NCI-H526 (cell line): Measurements from ENCODE around the gene TCF4.

Source experiments
- DNase-seq, 2 experiments: peaks; one replicate each; lab custom pipeline; 2025; lab: John Stamatoyannopoulos, UW

The TCF4 gene

GRCh38 chr18:55234366-55235093, 353.5 kb downstream of the TCF4 start:
- peak; percentile 75 to 90 for DNase-seq

- no peak for DNase-seq
These were observed 354.1 kb downstream of the TCF4 start for GRCh38 chr18:55233857-55234256.

GRCh38 chr18:55232506-55232905, 355.5 kb downstream of the TCF4 start:
- no peak for DNase-seq

GRCh38 chr18:55229682-55230081, 358.3 kb downstream of the TCF4 start:
- no peak for DNase-seq

- no peak for DNase-seq
These were observed 359.3 kb downstream of the TCF4 start for GRCh38 chr18:55228707-55229106.

GRCh38 chr18:55228191-55228590, 359.8 kb downstream of the TCF4 start:
- no peak for DNase-seq

GRCh38 chr18:55227771-55228170, 360.2 kb downstream of the TCF4 start:
- no peak for DNase-seq

GRCh38 chr18:55226044-55226443, 361.9 kb downstream of the TCF4 start:
- no peak for DNase-seq

- no peak for DNase-seq
These were observed 363.8 kb downstream of the TCF4 start for GRCh38 chr18:55224086-55224625.

- DNase-seq, result peak; percentile 67 to 73
These were observed 366.4 kb downstream of the TCF4 start for GRCh38 chr18:55221622-55222021.

GRCh38 chr18:55220523-55220922, 367.5 kb downstream of the TCF4 start:
- DNase-seq, result no peak

GRCh38 chr18:55219823-55220222, 368.2 kb downstream of the TCF4 start:
- DNase-seq, result no peak

GRCh38 chr18:55219059-55219458, 368.9 kb downstream of the TCF4 start:
- peak; percentile 30 to 31 for DNase-seq

- DNase-seq, result no peak
These were observed 373.0 kb downstream of the TCF4 start for GRCh38 chr18:55214969-55215368.

- DNase-seq, result peak in 1 of 2 experiments; percentile 18
These were observed 373.5 kb downstream of the TCF4 start for GRCh38 chr18:55214534-55214933.

- DNase-seq, result no peak
These were observed 374.4 kb downstream of the TCF4 start for GRCh38 chr18:55213586-55213985.

GRCh38 chr18:55206927-55207326, 381.1 kb downstream of the TCF4 start:
- DNase-seq, result no peak

GRCh38 chr18:55202232-55202917, 385.6 kb downstream of the TCF4 start:
- no peak for DNase-seq

- DNase-seq, result no peak
These were observed 388.6 kb downstream of the TCF4 start for GRCh38 chr18:55199291-55199963.

GRCh38 chr18:55195863-55196262, 392.1 kb downstream of the TCF4 start:
- DNase-seq, result no peak

- DNase-seq, result peak in 1 of 2 experiments; percentile 9
These were observed 398.0 kb downstream of the TCF4 start for GRCh38 chr18:55189972-55190371.

- DNase-seq, result no peak
These were observed 401.4 kb downstream of the TCF4 start for GRCh38 chr18:55186588-55186987.

GRCh38 chr18:55185391-55185790, 402.6 kb downstream of the TCF4 start:
- DNase-seq, result no peak
